RWPE2 (cell line): ENCODE measurements around the gene TOR1A.

Experiments used
- ATAC-seq: fragments of 200-7000 bp; cut with Tn5 transposase; 3 replicates; pipeline ENCODE4 v1.9.1; 2021; ENCODE audit warnings: low read depth
- DNase-seq: peaks from one replicate; pipeline ENCODE4 v3.0.0-alpha.2; 2020; ENCODE audit warnings: low spot score
- H3K27ac ChIP-seq: fragments of 450-650 bp; 2 replicates; pipeline ENCODE4 v1.5.1; 2017; ENCODE audit warnings: mild to moderate bottlenecking; ENCODE audit not compliant: poor library complexity, severe bottlenecking
- H3K27me3 ChIP-seq: fragments of 250-450 bp; sonication (Bioruptor Pico); 2 replicates; pipeline ENCODE4 v1.5.1; 2021; ENCODE audit warnings: mild to moderate bottlenecking, moderate library complexity; ENCODE audit not compliant: insufficient read depth, poor library complexity, severe bottlenecking
- H3K36me3 ChIP-seq: fragments of 250-450 bp; sonication (Bioruptor Pico); 2 replicates; pipeline ENCODE4 v1.5.1; 2020; ENCODE audit warnings: low read depth, mild to moderate bottlenecking, moderate library complexity
- H3K4me1 ChIP-seq: fragments of 250-450 bp; sonication (Bioruptor Pico); 2 replicates; pipeline ENCODE4 v1.5.1; 2021; ENCODE audit warnings: mild to moderate bottlenecking, moderate library complexity; ENCODE audit not compliant: insufficient read depth, poor library complexity, severe bottlenecking
- H3K4me3 ChIP-seq: fragments of 250-450 bp; sonication (Bioruptor Pico); 2 replicates; pipeline ENCODE4 v1.5.1; 2021; ENCODE audit warnings: mild to moderate bottlenecking, moderate library complexity; ENCODE audit not compliant: severe bottlenecking
- H3K9me3 ChIP-seq: fragments of 250-450 bp; sonication (Bioruptor Pico); 2 replicates; pipeline ENCODE4 v1.5.1; 2021; ENCODE audit warnings: mild to moderate bottlenecking, moderate library complexity; ENCODE audit not compliant: severe bottlenecking
- CTCF ChIP-seq: fragments of 450-650 bp; IDR thresholded peaks from one replicate; pipeline ENCODE4 v1.5.1; 2017; ENCODE audit warnings: mild to moderate bottlenecking, moderate library complexity; ENCODE audit not compliant: poor library complexity, severe bottlenecking

Gene TOR1A

DNA sequence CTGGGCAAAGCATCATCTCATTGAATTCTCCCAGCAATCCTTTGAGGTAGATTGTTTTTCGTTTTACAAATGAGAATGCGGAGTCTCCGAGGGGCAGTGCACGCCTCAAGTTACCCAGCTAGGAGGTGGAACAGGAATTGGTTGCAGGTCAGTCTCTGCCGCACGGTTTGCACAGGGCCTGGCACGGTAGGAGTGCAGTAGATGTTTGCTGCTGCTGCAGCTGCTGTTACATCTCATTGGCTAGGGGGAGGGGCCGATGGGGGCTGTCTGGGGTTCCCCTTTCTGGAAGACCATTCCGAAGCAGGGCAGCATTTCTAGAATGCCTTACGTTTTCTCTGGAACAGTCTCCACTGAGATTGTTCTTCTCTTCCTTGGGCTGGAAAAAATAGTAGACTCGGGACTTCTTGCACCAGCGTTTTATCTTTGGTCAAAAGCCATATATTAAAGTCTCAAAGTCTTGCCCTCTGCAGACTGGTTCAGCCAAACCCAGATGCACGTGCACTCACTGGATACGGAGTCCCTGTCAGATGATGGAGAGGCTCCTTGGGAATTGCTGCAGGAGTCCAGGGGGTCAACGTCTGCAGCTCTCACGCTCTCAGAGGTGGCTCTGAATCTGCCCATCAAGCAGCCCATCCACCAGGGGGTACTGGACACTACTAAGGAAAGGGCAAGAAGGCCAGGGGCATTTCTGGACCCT is 12.5 kb upstream of the TOR1A start:
- Histone ChIP-seq H3K27ac (no peak overlapping the region), H3K4me3 (peak overlapping the region; percentile 72), H3K36me3 (peaks cover 19% of the 10 kb centered on the region), H3K27me3 (no peaks in the 10 kb centered on the region), H3K9me3 (no peaks in the 10 kb centered on the region), H3K4me1 (peaks cover 14% of the 10 kb centered on the region)
- no peak for TF ChIP-seq CTCF
- ATAC-seq: no peak
- DNase-seq: no peak

DNA sequence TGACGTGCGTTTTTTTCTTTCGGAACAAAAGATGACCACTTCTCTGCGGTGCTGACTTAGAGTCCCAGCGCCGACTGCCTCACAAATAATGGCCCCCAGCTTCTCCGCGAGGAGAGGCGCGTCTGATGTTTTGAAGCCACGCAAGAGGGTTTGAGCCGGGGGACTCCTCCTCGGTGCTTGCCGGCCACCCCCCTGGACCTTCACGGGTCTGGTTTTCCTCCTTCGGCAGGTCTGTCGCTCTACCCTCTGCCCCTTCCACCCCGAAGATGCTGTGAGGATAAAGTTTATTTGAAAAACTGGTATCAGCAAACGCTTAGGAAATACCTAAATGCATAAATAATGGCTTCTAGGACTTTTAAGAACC is 11.9 kb upstream of the TOR1A start:
- DNase-seq: no peak
- Histone ChIP-seq H3K27ac (no peak overlapping the region), H3K36me3 (peaks cover 25% of the 10 kb centered on the region), H3K9me3 (no peaks in the 10 kb centered on the region), H3K4me1 (peaks cover 14% of the 10 kb centered on the region), H3K27me3 (no peaks in the 10 kb centered on the region), H3K4me3 (peak overlapping the region; percentile 72)
- no peak for TF ChIP-seq CTCF
- no peak for ATAC-seq

DNA sequence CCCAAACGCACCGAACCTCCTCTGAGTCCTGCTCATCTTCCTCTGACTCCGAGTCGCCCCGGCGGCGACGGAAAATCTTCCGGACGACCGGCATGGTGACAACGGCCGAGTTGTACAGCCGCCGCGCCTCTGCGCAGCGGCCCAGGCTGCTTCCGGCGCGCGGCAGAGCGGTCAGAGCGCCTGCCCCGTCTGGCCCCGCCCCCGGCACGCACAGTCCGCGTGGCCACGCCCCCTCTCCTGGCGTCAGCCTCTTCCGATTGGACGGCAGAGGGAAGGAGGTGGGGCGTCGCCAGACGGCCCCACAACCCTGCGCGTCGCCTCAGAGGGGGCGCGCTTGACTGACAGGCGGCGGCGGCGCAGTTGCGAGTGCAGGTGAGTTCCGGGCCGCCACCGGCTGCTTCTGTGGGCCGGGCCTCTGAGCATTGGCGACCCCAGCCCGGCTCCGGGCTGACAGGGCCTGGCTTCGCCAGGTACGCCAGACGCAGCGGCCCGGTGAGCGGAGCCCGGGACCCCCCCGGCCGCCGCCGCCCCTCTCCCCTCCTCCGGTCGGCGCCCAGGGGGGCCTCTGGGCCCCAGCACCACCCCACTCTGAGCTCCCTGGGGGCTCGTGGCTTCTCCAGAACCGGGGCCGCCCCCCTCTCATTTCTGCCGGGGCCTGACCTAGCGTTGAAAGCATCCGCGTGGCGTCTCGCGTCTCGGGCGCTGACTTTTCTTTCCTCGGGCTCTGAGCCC is 11.4 kb upstream of the TOR1A start, which contains the start of the genes C9orf78 and USP20:
Gene C9orf78 (minus strand): TSS at position 148 of the 732 bp plus-strand sequence. CDS start 54 bp downstream, at position 94.
Gene USP20 (plus strand): TSS at position 331 of the 732 bp plus-strand sequence. CDS start 17,098 bp downstream, outside the sequence.
- Histone ChIP-seq H3K4me1 (peaks cover 14% of the 10 kb centered on the region), H3K36me3 (peaks cover 30% of the 10 kb centered on the region), H3K27ac (peak within 1 kb of the TSS; percentile 14), H3K9me3 (no peaks in the 10 kb centered on the region), H3K27me3 (no peaks in the 10 kb centered on the region), H3K4me3 (peak within 1 kb of the TSS; percentile 72)
- peak; percentile 18 for TF ChIP-seq CTCF
- DNase-seq: peak; percentile 94
- peak; percentile 87 for ATAC-seq

- no peaks in the 10 kb centered on the region for H3K9me3 ChIP-seq
- peaks cover 14% of the 10 kb centered on the region for H3K4me1 ChIP-seq
- TF ChIP-seq CTCF: no peak
- peak overlapping the region; percentile 72 for H3K4me3 ChIP-seq
- peak overlapping the region; percentile 14 for H3K27ac ChIP-seq
- peaks cover 32% of the 10 kb centered on the region for H3K36me3 ChIP-seq
- no peak for DNase-seq
- no peaks in the 10 kb centered on the region for H3K27me3 ChIP-seq
- ATAC-seq: peak; percentile 22
These were observed 10.7 kb upstream of the TOR1A start for GRCh38 chr9:129834489-129835127.
